ENCODE results near the gene IL24. TPM values are rescaled to one million over a fixed set of nuclear protein-coding genes. Genes with fewer than 3 reads are reported as not detected.

IL24 gene
- total RNA-seq, 4 donors from 2014 or later: not detected

- Histone ChIP-seq H3K27ac (no peak overlapping the region), H3K36me3 (no peaks in the 10 kb centered on the region), H3K27me3 (no peaks in the 10 kb centered on the region), H3K4me1 (no peaks in the 10 kb centered on the region), H3K9me3 (no peaks in the 10 kb centered on the region), H3K4me3 (no peak overlapping the region)
- no peak for TF ChIP-seq POLR2A (IDR thresholded peaks at IDR 0.05)
- no peak for TF ChIP-seq CTCF (IDR thresholded peaks at IDR 0.05)
- intact Hi-C loops (cut with DNase I; ENCODE audit: low total_unique reads): no loop called here
- DNase-seq: no peak
Measured at GRCh38 chr1:206898915-206899431, 1.7 kb downstream of the IL24 start.

- no peaks in the 10 kb centered on the region for H3K27me3 ChIP-seq
- no peak for DNase-seq
- intact Hi-C loops (cut with DNase I; ENCODE audit: low total_unique reads): no loop called here
- H3K27ac ChIP-seq: no peak overlapping the region
- TF ChIP-seq POLR2A (IDR thresholded peaks at IDR 0.05): no peak
- no peak for TF ChIP-seq CTCF (IDR thresholded peaks at IDR 0.05)
- no peaks in the 10 kb centered on the region for H3K36me3 ChIP-seq
- H3K4me1 ChIP-seq: no peaks in the 10 kb centered on the region
- no peaks in the 10 kb centered on the region for H3K9me3 ChIP-seq
- H3K4me3 ChIP-seq: no peak overlapping the region
Measured at GRCh38 chr1:206899717-206900116, 2.5 kb downstream of the IL24 start.

- Histone ChIP-seq H3K27me3 (no peaks in the 10 kb centered on the region), H3K27ac (no peak overlapping the region), H3K36me3 (no peaks in the 10 kb centered on the region), H3K4me3 (no peak overlapping the region), H3K9me3 (no peaks in the 10 kb centered on the region), H3K4me1 (no peaks in the 10 kb centered on the region)
- intact Hi-C loops (cut with DNase I; ENCODE audit: low total_unique reads): no loop called here
- no peak for TF ChIP-seq CTCF (IDR thresholded peaks at IDR 0.05)
- TF ChIP-seq POLR2A (IDR thresholded peaks at IDR 0.05): no peak
- DNase-seq: no peak
Measured at GRCh38 chr1:206900149-206900548, 2.9 kb downstream of the IL24 start.

DNA sequence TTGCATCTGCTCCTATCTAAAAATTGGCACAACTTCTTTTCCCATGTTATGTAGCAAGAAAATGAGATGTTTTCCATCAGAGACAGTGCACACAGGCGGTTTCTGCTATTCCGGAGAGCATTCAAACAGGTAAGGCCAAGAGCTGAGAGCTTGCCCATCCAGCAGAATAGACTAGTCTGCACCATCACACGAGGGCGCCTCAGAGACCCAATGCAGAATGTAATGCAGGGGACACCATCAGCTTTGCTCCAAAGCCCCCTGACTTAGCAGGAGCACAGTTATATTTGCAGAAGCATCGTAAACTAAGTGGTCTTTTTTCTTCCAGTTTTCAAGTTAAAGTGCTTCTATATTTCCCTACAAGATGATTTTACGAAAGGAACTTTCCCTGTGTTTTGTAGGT, 4.7 kb downstream of the IL24 start:
- Histone ChIP-seq H3K36me3 (no peaks in the 10 kb centered on the region), H3K27ac (no peak overlapping the region), H3K9me3 (no peaks in the 10 kb centered on the region), H3K27me3 (no peaks in the 10 kb centered on the region), H3K4me3 (no peak overlapping the region), H3K4me1 (no peaks in the 10 kb centered on the region)
- intact Hi-C loops (cut with DNase I; ENCODE audit: low total_unique reads): no loop called here
- no peak for DNase-seq
- TF ChIP-seq CTCF (IDR thresholded peaks at IDR 0.05): no peak
- no peak for TF ChIP-seq POLR2A (IDR thresholded peaks at IDR 0.05)

DNA sequence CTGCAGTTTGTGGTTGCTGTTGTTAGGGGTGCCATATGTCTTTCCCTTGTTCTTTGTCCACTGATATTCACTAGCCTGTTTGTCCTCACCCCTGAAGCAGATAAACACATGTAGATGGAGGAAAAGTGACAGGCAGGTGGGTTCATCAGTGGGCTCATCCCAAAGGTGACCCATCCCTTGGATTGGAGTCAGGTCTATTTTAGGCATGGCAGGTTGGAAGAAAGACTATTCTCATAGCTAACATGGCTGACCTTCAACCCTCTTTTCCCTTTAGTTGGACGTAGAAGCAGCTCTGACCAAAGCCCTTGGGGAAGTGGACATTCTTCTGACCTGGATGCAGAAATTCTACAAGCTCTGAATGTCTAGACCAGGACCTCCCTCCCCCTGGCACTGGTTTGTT, 5.5 kb downstream of the IL24 start:
- H3K27ac ChIP-seq: no peak overlapping the region
- TF ChIP-seq POLR2A (IDR thresholded peaks at IDR 0.05) (no peak), CTCF (IDR thresholded peaks at IDR 0.05) (no peak)
- no peaks in the 10 kb centered on the region for H3K9me3 ChIP-seq
- intact Hi-C loops (cut with DNase I; ENCODE audit: low total_unique reads): no loop called here
- DNase-seq: no peak
- no peak overlapping the region for H3K4me3 ChIP-seq
- H3K36me3 ChIP-seq: no peaks in the 10 kb centered on the region
- H3K27me3 ChIP-seq: no peaks in the 10 kb centered on the region
- no peaks in the 10 kb centered on the region for H3K4me1 ChIP-seq

Measured in uterus (tissue), 4 donors.